ENCODE measurements around the gene PRR14. TPM values are rescaled to one million over a fixed set of nuclear protein-coding genes. Genes with fewer than 3 reads are reported as not detected.

The PRR14 gene
- total RNA-seq, 4 donors from 2014 or later, result 21.7 to 49.2 (median 41.8) TPM

- ATAC-seq, result no peak
- TF ChIP-seq CTCF (IDR thresholded peaks at IDR 0.05) (no peak), EP300 (IDR thresholded peaks at IDR 0.05) (no peak), POLR2A (IDR thresholded peaks at IDR 0.05) (no peak), POLR2AphosphoS5 (IDR thresholded peaks at IDR 0.05) (no peak)
- Histone ChIP-seq H3K27me3 (no peaks in the 10 kb centered on the region), H3K9me3 (no peaks in the 10 kb centered on the region), H3K27ac (peak overlapping the region; percentile 59 to 98 (median 95)), H3K4me1 (peaks cover 0 to 65% (median 26%) of the 10 kb centered on the region in 3 donors), H3K36me3 (peaks cover 0 to 63% of the 10 kb centered on the region in 2 donors), H3K4me3 (peak overlapping the region; percentile 96 to 98)
- WGBS, 2 donors (ENCODE audit: low coverage in 1 of 2), result 0% methylated on average over 12 of the region's 84 CpGs; no CpG with 5 or more reads in 1 of the 2 donors
Observed at GRCh38 chr16:30659507-30660423, 9.0 kb downstream of the PRR14 start.

- no peaks in the 10 kb centered on the region for H3K27me3 ChIP-seq
- H3K4me1 ChIP-seq, result peaks cover 0 to 71% (median 26%) of the 10 kb centered on the region in 3 donors
- no peak for TF ChIP-seq POLR2A (IDR thresholded peaks at IDR 0.05)
- no peak for TF ChIP-seq POLR2AphosphoS5 (IDR thresholded peaks at IDR 0.05)
- no peak for TF ChIP-seq EP300 (IDR thresholded peaks at IDR 0.05)
- no peak for TF ChIP-seq CTCF (IDR thresholded peaks at IDR 0.05)
- no peak for ATAC-seq
- H3K4me3 ChIP-seq, result peak overlapping the region; percentile 96 to 98
- H3K36me3 ChIP-seq, result peaks cover 0 to 63% of the 10 kb centered on the region in 2 donors
- no peaks in the 10 kb centered on the region for H3K9me3 ChIP-seq
- H3K27ac ChIP-seq, result peak overlapping the region in 3 of 4 donors; percentile 92 to 98 (median 98)
- WGBS, 2 donors (ENCODE audit: low coverage in 1 of 2), result 36 to 49% methylated on average over 12 to 13 of the region's 21 CpGs
Observed at GRCh38 chr16:30660424-30661261, 9.9 kb downstream of the PRR14 start.

GRCh38 chr16:30662449-30662848 is 11.7 kb downstream of the PRR14 start:
- 89% methylated on average over 4 of the region's 17 CpGs; no CpG with 5 or more reads in 1 of the 2 donors for WGBS, 2 donors (ENCODE audit: low coverage in 1 of 2)
- ATAC-seq, result no peak
- Histone ChIP-seq H3K36me3 (peaks cover 0 to 66% of the 10 kb centered on the region in 2 donors), H3K27ac (peak overlapping the region in 1 of 4 donors; percentile 2), H3K4me3 (no peak overlapping the region), H3K4me1 (peaks cover 0 to 61% (median 20%) of the 10 kb centered on the region in 3 donors), H3K9me3 (no peaks in the 10 kb centered on the region), H3K27me3 (no peaks in the 10 kb centered on the region)
- TF ChIP-seq EP300 (IDR thresholded peaks at IDR 0.05) (no peak), CTCF (IDR thresholded peaks at IDR 0.05) (no peak), POLR2A (IDR thresholded peaks at IDR 0.05) (no peak), POLR2AphosphoS5 (IDR thresholded peaks at IDR 0.05) (no peak)

- TF ChIP-seq EP300 (IDR thresholded peaks at IDR 0.05), result no peak
- TF ChIP-seq POLR2A (IDR thresholded peaks at IDR 0.05), result no peak
- TF ChIP-seq POLR2AphosphoS5 (IDR thresholded peaks at IDR 0.05), result no peak
- no peak for TF ChIP-seq CTCF (IDR thresholded peaks at IDR 0.05)
- Histone ChIP-seq H3K27ac (no peak overlapping the region), H3K36me3 (peaks cover 0 to 72% of the 10 kb centered on the region in 2 donors), H3K4me3 (no peak overlapping the region), H3K27me3 (no peaks in the 10 kb centered on the region), H3K4me1 (peaks cover 0 to 58% (median 19%) of the 10 kb centered on the region in 3 donors), H3K9me3 (no peaks in the 10 kb centered on the region)
- ATAC-seq, result no peak
- WGBS, 2 donors (ENCODE audit: low coverage in 1 of 2), result 70 to 79% methylated on average over 6 to 7 of the region's 8 CpGs
Observed at GRCh38 chr16:30663038-30663437, 12.3 kb downstream of the PRR14 start.

Data from gastroesophageal sphincter (tissue), 4 donors.